Calu3 (cell line): ENCODE measurements around the gene IGFBP4. TPM values are rescaled to one million over a fixed set of nuclear protein-coding genes. Genes with fewer than 3 reads are reported as not detected.

Experiments
- BruUV-seq: library from RNA; stranded (reverse); fragments of 400-500 nt; replicated peaks from 2 replicates; lab custom pipeline; 2021; lab: Mats Ljungman, UMichigan
- CTCF ChIA-PET: fragments of 300-600 bp; sonication (Branson Sonifier 250); formaldehyde crosslinking; loops from one replicate; lab custom pipeline; 2022; ENCODE audit warnings: antibody characterized with exemption; lab: Charles Lee
- DNase-seq: peaks from one replicate; pipeline ENCODE4 v3.0.0; 2022
- H3K27ac Mint-ChIP-seq: one replicate; pipeline ENCODE4 v1.8.0; 2022; ENCODE audit warnings: mixed read lengths; ENCODE audit not compliant: unreplicated experiment
- H3K27me3 Mint-ChIP-seq: one replicate; pipeline ENCODE4 v1.8.0; 2022; ENCODE audit warnings: mixed read lengths; ENCODE audit not compliant: unreplicated experiment
- H3K36me3 Mint-ChIP-seq: one replicate; pipeline ENCODE4 v1.8.0; 2022; ENCODE audit warnings: mild to moderate bottlenecking, moderate library complexity, mixed read lengths; ENCODE audit not compliant: insufficient read depth, unreplicated experiment
- H3K4me1 Mint-ChIP-seq: one replicate; pipeline ENCODE4 v1.8.0; 2022; ENCODE audit warnings: mild to moderate bottlenecking, low read depth, mixed read lengths; ENCODE audit not compliant: unreplicated experiment
- H3K4me3 Mint-ChIP-seq: one replicate; pipeline ENCODE4 v1.8.0; 2022; ENCODE audit warnings: mild to moderate bottlenecking, low read depth, moderate library complexity, mixed read lengths; ENCODE audit not compliant: unreplicated experiment
- H3K9me3 Mint-ChIP-seq: one replicate; pipeline ENCODE4 v1.8.0; 2022; ENCODE audit warnings: low read depth, mixed read lengths; ENCODE audit not compliant: unreplicated experiment
- CTCF ChIP-seq: fragments of 200-600 bp; IDR thresholded peaks from one replicate; pipeline ENCODE4 v1.8.0; 2022; ENCODE audit warnings: antibody characterized with exemption; ENCODE audit not compliant: unreplicated experiment
- intact Hi-C: fragments of 100-400 bp; cut with micrococcal nuclease; formaldehyde crosslinking; loops from one replicate; pipeline ENCODE4 v1.10.0; 2022; ENCODE audit not compliant: unreplicated experiment
- total RNA-seq: library from RNA; stranded (reverse); gene quantifications from 2 replicates; pipeline ENCODE4 v1.2.3, GENCODE V29; 2022

The IGFBP4 gene
- total RNA-seq, 1 experiment from 2014 or later: 33.9 TPM

GRCh38 chr17:40490289-40490853 lies 47.1 kb downstream of the IGFBP4 start:
- intact Hi-C loops: loop anchor here (10.0 kb wide), 1 partner anchor 856 kb away; the partner anchor contains the start of gene STARD3
- Mint-ChIP-seq H3K27me3 (peaks cover 71% of the 10 kb centered on the region), H3K36me3 (no peaks in the 10 kb centered on the region), H3K4me3 (no peak overlapping the region), H3K9me3 (peaks cover 3% of the 10 kb centered on the region), H3K4me1 (peaks cover 30% of the 10 kb centered on the region), H3K27ac (no peak overlapping the region)
- CTCF ChIA-PET: interaction anchor here (0.5 to 28.0 kb wide), 35 partner anchors 8 to 869 kb away, joined by 3 to 1658 read pairs (median 4); partner anchors contain the start of genes IGFBP4, TNS4 and TOP2A
- no TSS peak for BruUV-seq
- TF ChIP-seq CTCF: no peak
- no peak for DNase-seq

GRCh38 chr17:40490982-40491381 lies 47.7 kb downstream of the IGFBP4 start:
- no TSS peak for BruUV-seq
- H3K4me3 Mint-ChIP-seq: no peak overlapping the region
- H3K9me3 Mint-ChIP-seq: peaks cover 3% of the 10 kb centered on the region
- H3K27me3 Mint-ChIP-seq: peaks cover 71% of the 10 kb centered on the region
- DNase-seq: no peak
- H3K36me3 Mint-ChIP-seq: no peaks in the 10 kb centered on the region
- no peak overlapping the region for H3K27ac Mint-ChIP-seq
- intact Hi-C loops: loop anchor here (10.0 kb wide), 1 partner anchor 856 kb away; the partner anchor contains the start of gene STARD3
- H3K4me1 Mint-ChIP-seq: peaks cover 23% of the 10 kb centered on the region
- CTCF ChIA-PET: interaction anchor here (0.6 to 28.0 kb wide), 24 partner anchors 8 to 733 kb away, joined by 3 to 1658 read pairs (median 6); partner anchors contain the start of genes IGFBP4, TNS4 and TOP2A
- TF ChIP-seq CTCF: no peak

DNA sequence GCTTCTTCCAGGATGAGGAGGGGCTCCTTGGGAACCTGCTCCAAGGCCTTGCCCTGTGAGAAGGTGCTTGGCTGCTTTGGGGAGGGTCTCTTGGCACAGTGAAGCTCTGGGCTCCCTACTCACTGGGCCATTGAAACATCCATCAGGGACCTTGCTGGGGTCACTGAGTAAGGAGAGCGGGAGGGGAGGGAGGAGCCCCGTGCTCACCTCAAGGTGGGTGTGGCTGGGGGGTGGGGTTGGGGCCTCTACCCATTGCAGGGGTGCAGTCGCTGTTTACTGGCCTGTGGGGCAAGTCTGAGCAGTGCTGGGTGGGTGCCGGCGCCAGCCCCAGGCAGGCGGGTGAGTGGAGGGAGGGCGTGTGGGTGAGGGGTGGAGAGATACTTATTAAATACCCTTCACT lies 48.2 kb downstream of the IGFBP4 start:
- BruUV-seq: no TSS peak
- CTCF ChIA-PET: interaction anchor here (0.6 to 28.0 kb wide), 18 partner anchors 7 to 734 kb away, joined by 3 to 1658 read pairs (median 6); partner anchors contain the start of genes IGFBP4, TNS4 and TOP2A
- Mint-ChIP-seq H3K27me3 (peaks cover 68% of the 10 kb centered on the region), H3K9me3 (peaks cover 3% of the 10 kb centered on the region), H3K36me3 (no peaks in the 10 kb centered on the region), H3K4me3 (no peak overlapping the region), H3K27ac (no peak overlapping the region), H3K4me1 (peaks cover 18% of the 10 kb centered on the region)
- no peak for TF ChIP-seq CTCF
- intact Hi-C loops: loop anchor here (10.0 kb wide), 1 partner anchor 857 kb away; the partner anchor contains the start of gene STARD3
- no peak for DNase-seq

- H3K27me3 Mint-ChIP-seq: peaks cover 69% of the 10 kb centered on the region
- no peak for TF ChIP-seq CTCF
- H3K36me3 Mint-ChIP-seq: no peaks in the 10 kb centered on the region
- H3K9me3 Mint-ChIP-seq: peaks cover 3% of the 10 kb centered on the region
- no peak overlapping the region for H3K4me3 Mint-ChIP-seq
- H3K27ac Mint-ChIP-seq: no peak overlapping the region
- intact Hi-C loops: loop anchor here (10.0 kb wide), 1 partner anchor 859 kb away; the partner anchor contains the start of gene STARD3
- H3K4me1 Mint-ChIP-seq: peaks cover 12% of the 10 kb centered on the region
- CTCF ChIA-PET: interaction anchor here (0.6 to 16.2 kb wide), 18 partner anchors 7 to 870 kb away, joined by 3 to 392 read pairs (median 13); partner anchors contain the start of genes PSMD3, TNS4 and TOP2A
- no TSS peak for BruUV-seq
- no peak for DNase-seq
These were observed 50.4 kb downstream of the IGFBP4 start for GRCh38 chr17:40493697-40494096.
